Activated T-cell treated with anti-CD3 and anti-CD28 coated beads, Interleukin-2, amount 50 U/mL, for 4 hours (primary cell): ENCODE data around the gene DPCD. TPM values are rescaled to one million over a fixed set of nuclear protein-coding genes. Genes with fewer than 3 reads are reported as not detected.

Experiments used
- ATAC-seq, 2 donors: fragments of 200-7000 bp; cut with Tn5 transposase; one replicate each; pipeline ENCODE4 v1.10.0; 2021
- DNase-seq: peaks from one replicate; pipeline ENCODE4 v3.0.0-alpha.2; 2020
- H3K27me3 Mint-ChIP-seq: one replicate; pipeline ENCODE4 v1.8.0; 2021; ENCODE audit warnings: low read depth, mixed read lengths
- H3K36me3 Mint-ChIP-seq: one replicate; pipeline ENCODE4 v1.8.0; 2022; ENCODE audit warnings: mixed read lengths; ENCODE audit not compliant: insufficient read depth
- H3K4me1 Mint-ChIP-seq: one replicate; pipeline ENCODE4 v1.8.0; 2021; ENCODE audit warnings: low read depth, mixed read lengths
- H3K4me3 Mint-ChIP-seq: one replicate; pipeline ENCODE4 v1.8.0; 2021; ENCODE audit warnings: mild to moderate bottlenecking, moderate library complexity, mixed read lengths
- H3K9me3 Mint-ChIP-seq: one replicate; pipeline ENCODE4 v1.8.0; 2021; ENCODE audit warnings: mixed read lengths
- total RNA-seq, 3 donors: library from RNA; stranded (reverse); gene quantifications; one replicate each; pipeline ENCODE4 v1.2.1, GENCODE V29; 2021

Gene DPCD
- 10 to 100 TPM in 1 of 3 donors, 1 to 10 TPM in 2; 8.5 to 12.2 (median 9.7) TPM for total RNA-seq

- ATAC-seq: peak; percentile 99
- no peaks in the 10 kb centered on the region for H3K27me3 Mint-ChIP-seq
- H3K36me3 Mint-ChIP-seq: peaks cover 10% of the 10 kb centered on the region
- H3K4me1 Mint-ChIP-seq: peaks cover 18% of the 10 kb centered on the region
- no peaks in the 10 kb centered on the region for H3K9me3 Mint-ChIP-seq
- peak within 1 kb of the TSS; percentile 94 for H3K4me3 Mint-ChIP-seq
- DNase-seq: peak; percentile 87
Observed at GRCh38 chr10:101587725-101588653, at the start of gene DPCD, which contains the start of gene POLL. Gene DPCD (plus strand): TSS chr10:101588321. CDS start chr10:101588337, 16 bp downstream. Gene POLL (minus strand): TSS chr10:101588257. CDS start chr10:101587360, 897 bp downstream.

DNA sequence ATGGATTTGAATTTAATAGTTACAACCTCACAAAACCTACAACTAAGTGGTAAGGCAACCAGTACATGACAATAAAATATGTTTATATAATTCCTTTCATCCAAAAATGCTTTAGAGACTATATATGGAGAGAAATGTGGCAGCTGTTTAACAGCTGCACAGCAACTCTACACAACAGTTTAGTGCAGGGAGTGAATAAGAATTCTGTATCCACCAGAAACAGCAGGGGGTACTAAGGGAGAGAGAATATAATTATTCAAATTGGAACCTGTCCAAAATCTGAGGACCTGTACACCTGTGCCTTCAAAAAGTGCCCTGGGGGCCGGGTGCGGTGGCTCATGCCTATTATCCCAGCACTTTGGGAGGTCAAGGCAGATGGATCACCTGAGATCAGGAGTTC, 49.7 kb upstream of the DPCD start:
- DNase-seq: no peak
- no peaks in the 10 kb centered on the region for H3K27me3 Mint-ChIP-seq

DNA sequence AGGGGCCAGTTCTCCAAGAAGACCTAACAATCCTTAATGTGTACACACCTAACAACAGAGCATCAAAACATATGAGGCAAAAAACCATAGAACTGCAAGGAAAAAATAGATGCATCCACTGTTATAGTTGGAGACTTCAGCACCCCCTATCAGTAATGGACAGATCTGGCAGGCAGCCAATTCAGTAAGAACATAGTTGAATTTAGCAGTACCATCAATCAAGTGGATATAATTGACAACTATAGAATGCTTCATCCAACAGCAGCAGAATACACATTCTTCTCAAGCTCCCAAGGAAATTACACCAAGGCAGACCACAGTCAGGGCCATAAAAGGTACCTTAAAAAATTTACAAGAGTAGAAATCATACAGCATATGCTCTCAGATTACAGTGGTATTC, 42.2 kb upstream of the DPCD start:
- no peaks in the 10 kb centered on the region for H3K9me3 Mint-ChIP-seq
- ATAC-seq: no peak
- peaks cover 16% of the 10 kb centered on the region for H3K36me3 Mint-ChIP-seq
- no peak overlapping the region for H3K4me3 Mint-ChIP-seq
- no peaks in the 10 kb centered on the region for H3K27me3 Mint-ChIP-seq
- no peaks in the 10 kb centered on the region for H3K4me1 Mint-ChIP-seq
- DNase-seq: no peak

More for the DNA sequence above, 49.7 kb upstream of the DPCD start:
- Mint-ChIP-seq H3K36me3 (peaks cover 29% of the 10 kb centered on the region), H3K9me3 (no peaks in the 10 kb centered on the region), H3K4me1 (no peaks in the 10 kb centered on the region), H3K4me3 (no peak overlapping the region)
- no peak for ATAC-seq

DNA sequence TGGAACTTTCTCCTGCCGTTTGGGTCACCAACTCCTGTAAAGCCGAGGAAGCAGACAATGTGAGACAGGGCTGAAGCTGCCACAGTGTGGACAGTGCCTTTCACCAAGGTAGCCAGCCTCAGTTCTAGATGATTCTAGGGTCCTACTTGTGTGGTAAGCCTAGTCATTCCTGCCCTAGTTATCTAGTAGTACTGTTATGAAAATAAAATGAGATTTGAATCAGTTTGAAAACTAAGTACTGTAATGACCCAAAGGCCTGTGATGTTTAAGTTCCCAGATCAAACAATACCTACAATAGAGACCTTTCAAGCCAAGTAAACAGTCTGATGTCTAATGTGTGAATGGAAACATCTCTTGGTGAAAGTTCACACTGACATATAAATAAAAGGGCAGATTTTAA, 37.2 kb upstream of the DPCD start:
- Mint-ChIP-seq H3K4me1 (no peaks in the 10 kb centered on the region), H3K4me3 (no peak overlapping the region), H3K36me3 (peaks cover 34% of the 10 kb centered on the region), H3K9me3 (no peaks in the 10 kb centered on the region), H3K27me3 (no peaks in the 10 kb centered on the region)
- no peak for DNase-seq
- peak; percentile 27 to 59 for ATAC-seq

- Mint-ChIP-seq H3K4me1 (no peaks in the 10 kb centered on the region), H3K4me3 (no peak overlapping the region), H3K36me3 (peaks cover 34% of the 10 kb centered on the region), H3K27me3 (no peaks in the 10 kb centered on the region), H3K9me3 (no peaks in the 10 kb centered on the region)
- DNase-seq: no peak
- ATAC-seq: no peak
Observed at GRCh38 chr10:101552442-101552841, 35.7 kb upstream of the DPCD start.

- H3K36me3 Mint-ChIP-seq: peaks cover 17% of the 10 kb centered on the region
- DNase-seq: no peak
- H3K4me3 Mint-ChIP-seq: no peak overlapping the region
- H3K9me3 Mint-ChIP-seq: no peaks in the 10 kb centered on the region
- H3K4me1 Mint-ChIP-seq: peaks cover 18% of the 10 kb centered on the region
- H3K27me3 Mint-ChIP-seq: peaks cover under 1% of the 10 kb centered on the region
- ATAC-seq: no peak
Observed at GRCh38 chr10:101557541-101557940, 30.6 kb upstream of the DPCD start.

GRCh38 chr10:101558204-101558603, 29.9 kb upstream of the DPCD start:
- H3K27me3 Mint-ChIP-seq: peaks cover 3% of the 10 kb centered on the region
- peaks cover 13% of the 10 kb centered on the region for H3K36me3 Mint-ChIP-seq
- DNase-seq: no peak
- no peaks in the 10 kb centered on the region for H3K9me3 Mint-ChIP-seq
- H3K4me1 Mint-ChIP-seq: peaks cover 18% of the 10 kb centered on the region
- no peak overlapping the region for H3K4me3 Mint-ChIP-seq
- ATAC-seq: peak in 1 of 2 donors; percentile 32

GRCh38 chr10:101558671-101559595, 29.2 kb upstream of the DPCD start:
- peaks cover 8% of the 10 kb centered on the region for H3K27me3 Mint-ChIP-seq
- H3K36me3 Mint-ChIP-seq: peaks cover 9% of the 10 kb centered on the region
- H3K9me3 Mint-ChIP-seq: no peaks in the 10 kb centered on the region
- H3K4me1 Mint-ChIP-seq: peaks cover 18% of the 10 kb centered on the region
- H3K4me3 Mint-ChIP-seq: no peak overlapping the region
- ATAC-seq: peak in 1 of 2 donors; percentile 19
- no peak for DNase-seq

GRCh38 chr10:101559596-101560297, 28.4 kb upstream of the DPCD start:
- no peak for ATAC-seq
- H3K36me3 Mint-ChIP-seq: peaks cover 4% of the 10 kb centered on the region
- H3K9me3 Mint-ChIP-seq: no peaks in the 10 kb centered on the region
- H3K27me3 Mint-ChIP-seq: peaks cover 13% of the 10 kb centered on the region
- no peak overlapping the region for H3K4me3 Mint-ChIP-seq
- peaks cover 18% of the 10 kb centered on the region for H3K4me1 Mint-ChIP-seq
- no peak for DNase-seq

DNA sequence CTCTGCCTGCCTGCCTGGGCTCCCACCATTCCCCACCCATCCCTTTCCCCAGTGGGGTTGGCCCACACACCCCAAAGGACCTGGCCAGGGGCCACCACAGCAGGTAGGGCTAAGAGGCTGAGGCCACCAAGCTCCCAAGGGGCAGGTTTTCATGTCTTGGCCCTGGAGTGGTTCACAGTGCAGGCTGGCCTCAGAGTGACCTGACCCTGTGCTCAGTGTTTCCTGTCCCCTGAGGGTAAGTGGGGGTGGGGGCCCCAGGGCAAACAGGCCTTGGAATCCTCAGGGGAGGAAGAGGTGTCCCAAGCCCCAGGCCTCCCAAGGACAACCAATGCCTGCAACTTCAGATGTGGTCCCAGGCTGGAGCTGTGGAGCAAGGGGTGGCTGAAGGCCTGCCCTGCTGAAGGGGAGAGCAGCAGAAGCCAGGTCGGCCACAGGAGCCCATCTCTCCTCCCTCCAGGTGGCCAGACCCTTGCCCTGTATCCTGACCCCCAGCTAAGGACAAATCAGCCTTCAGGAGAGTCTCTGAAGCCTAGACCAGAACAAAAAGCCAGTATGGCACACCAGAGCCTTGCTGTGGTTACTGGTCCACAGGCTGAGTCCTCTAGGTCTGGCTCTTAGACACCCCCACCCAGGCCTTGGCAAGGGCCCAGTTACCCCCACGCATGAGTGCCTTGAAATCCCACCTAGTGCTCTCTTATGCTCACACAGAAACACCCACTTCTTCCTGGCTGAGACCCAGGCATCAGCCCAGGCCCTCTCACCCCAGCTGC, 27.6 kb upstream of the DPCD start:
- Mint-ChIP-seq H3K4me3 (no peak overlapping the region), H3K4me1 (peaks cover 18% of the 10 kb centered on the region), H3K27me3 (peaks cover 20% of the 10 kb centered on the region), H3K36me3 (no peaks in the 10 kb centered on the region), H3K9me3 (no peaks in the 10 kb centered on the region)
- DNase-seq (no peak), ATAC-seq (no peak)

DNA sequence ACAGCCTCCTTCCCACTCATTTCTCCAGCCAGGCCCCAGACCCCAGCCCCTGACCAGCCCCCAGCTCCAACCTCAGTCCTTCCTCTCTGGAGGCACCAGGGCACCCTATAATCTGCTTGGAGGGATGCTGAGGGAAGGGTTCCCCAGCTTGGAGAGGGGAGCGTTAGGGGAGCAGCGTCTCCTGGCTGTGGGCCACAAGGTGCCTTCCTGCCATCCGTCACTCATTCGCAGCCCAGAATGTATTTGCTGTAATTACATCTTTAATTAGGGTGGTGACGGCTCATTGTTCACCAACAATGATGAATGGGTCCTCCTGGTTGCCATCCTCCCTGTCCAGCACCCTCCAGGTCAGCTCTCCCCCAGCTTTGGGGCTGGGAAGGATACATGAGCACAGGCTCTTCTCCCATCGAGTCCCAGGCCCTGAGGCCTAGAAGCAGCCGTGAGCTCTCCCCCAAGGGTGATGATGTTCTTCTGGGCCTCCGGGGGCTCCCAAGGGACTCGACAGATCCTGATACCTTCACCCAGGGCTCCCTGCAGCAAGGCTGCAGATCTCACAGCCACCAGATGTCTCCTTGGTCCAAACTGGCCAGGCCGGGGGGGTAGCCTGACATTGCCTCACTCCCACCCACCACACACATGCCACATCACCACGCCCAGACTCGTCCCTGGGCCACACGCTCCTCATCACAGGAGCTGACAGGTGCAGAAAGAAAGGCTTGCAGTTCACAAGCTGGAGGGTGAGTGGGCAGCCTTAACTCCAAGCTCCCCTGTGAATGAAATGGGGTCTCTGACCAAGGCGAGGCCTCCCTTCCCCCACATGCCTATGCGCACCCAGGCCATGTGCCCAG, 26.8 kb upstream of the DPCD start:
- peaks cover 28% of the 10 kb centered on the region for H3K27me3 Mint-ChIP-seq
- no peak for DNase-seq
- no peak overlapping the region for H3K4me3 Mint-ChIP-seq
- H3K4me1 Mint-ChIP-seq: peaks cover 20% of the 10 kb centered on the region
- ATAC-seq: no peak
- H3K9me3 Mint-ChIP-seq: no peaks in the 10 kb centered on the region
- H3K36me3 Mint-ChIP-seq: no peaks in the 10 kb centered on the region

DNA sequence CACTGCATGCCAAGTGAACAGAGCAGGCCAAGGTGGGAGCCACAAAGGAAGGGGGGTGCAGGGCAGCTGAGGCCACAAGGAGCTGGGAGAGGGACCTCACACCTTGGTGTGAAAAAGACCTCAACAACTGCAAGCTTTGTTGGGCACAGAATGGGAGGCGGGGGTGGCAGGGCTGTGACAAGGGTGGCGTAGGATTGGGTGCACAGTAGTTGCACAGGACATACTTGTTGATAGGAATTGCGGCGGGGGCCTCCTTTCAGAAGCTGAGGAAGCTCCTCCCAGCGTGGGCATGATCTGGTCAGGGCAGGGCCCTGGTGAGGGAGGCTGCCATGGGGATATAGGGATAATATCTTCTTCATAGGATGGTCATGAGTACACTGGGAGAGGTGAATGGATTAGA, 25.9 kb upstream of the DPCD start:
- H3K27me3 Mint-ChIP-seq: peaks cover 36% of the 10 kb centered on the region
- DNase-seq (no peak), ATAC-seq (no peak)
- H3K4me1 Mint-ChIP-seq: peaks cover 24% of the 10 kb centered on the region
- H3K4me3 Mint-ChIP-seq: no peak overlapping the region
- H3K9me3 Mint-ChIP-seq: no peaks in the 10 kb centered on the region
- no peaks in the 10 kb centered on the region for H3K36me3 Mint-ChIP-seq

DNA sequence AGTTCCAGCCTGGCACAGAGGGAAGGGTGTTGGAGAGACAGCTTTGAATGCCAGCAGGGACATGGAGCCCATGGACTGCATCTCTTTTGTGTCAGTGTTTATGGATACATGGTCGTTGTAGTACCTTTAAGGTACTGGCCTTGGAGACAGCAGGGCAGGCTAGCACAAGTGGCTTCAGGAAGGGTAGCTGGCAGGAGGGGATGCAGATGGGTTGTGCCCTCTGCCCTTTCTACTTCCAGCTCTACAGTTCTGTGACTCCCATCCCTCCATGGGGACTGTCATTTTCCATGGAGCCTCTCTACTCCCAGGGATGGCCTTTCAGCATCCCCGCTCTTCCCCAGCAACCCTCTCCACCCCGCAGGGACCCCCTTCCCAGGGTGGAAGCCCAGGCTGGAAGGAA, 25.1 kb upstream of the DPCD start:
- H3K4me3 Mint-ChIP-seq: no peak overlapping the region
- ATAC-seq (no peak), DNase-seq (no peak)
- no peaks in the 10 kb centered on the region for H3K9me3 Mint-ChIP-seq
- H3K27me3 Mint-ChIP-seq: peaks cover 42% of the 10 kb centered on the region
- H3K4me1 Mint-ChIP-seq: peaks cover 19% of the 10 kb centered on the region
- no peaks in the 10 kb centered on the region for H3K36me3 Mint-ChIP-seq
